ENCODE measurements around the gene AVPR2. TPM values are rescaled to one million over a fixed set of nuclear protein-coding genes. Genes with fewer than 3 reads are reported as not detected.

The AVPR2 gene
- total RNA-seq, 1 experiment from 2014 or later: 3.2 TPM

DNA sequence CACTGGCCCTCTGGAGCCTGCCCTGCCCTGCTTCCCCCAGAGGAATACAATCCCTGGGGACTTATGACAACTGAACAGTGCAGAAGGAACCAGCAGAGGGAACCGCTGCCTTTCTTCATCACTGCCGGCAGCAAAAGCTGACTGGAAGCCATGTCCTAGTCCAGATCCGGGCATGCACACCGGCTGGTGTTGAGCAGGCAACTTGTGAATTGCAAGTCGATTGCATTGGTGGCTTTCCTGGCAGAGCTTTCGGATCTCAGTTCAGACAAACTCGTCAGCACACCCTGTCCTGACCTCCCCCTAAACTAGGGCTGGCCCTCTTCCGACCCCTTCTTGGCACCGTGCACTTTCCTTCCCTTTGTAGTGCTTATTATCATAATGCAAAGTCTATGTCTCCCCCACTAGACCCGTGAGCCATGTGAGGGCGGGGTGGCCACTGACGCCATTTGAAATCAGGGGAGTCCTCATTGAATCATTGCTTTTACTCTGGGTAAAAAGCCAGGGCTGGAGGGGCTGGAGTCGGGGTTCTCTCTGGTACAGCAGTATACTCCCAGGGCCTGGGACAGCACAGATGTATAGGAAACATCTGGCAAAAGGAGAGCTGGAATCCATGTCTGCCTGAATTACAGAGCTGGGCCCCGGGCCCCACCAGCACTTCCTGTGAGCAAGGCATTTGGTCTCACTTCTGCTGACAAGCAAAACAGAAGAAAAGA lies 19.8 kb downstream of the AVPR2 start:
- H3K79me2 ChIP-seq (ENCODE audit: low read depth): no peaks in the 10 kb centered on the region
- CTCF ChIA-PET: no interaction called here
- H3K9me2 ChIP-seq (ENCODE audit: insufficient read depth): no peaks in the 10 kb centered on the region
- no peaks in the 10 kb centered on the region for H4K20me1 ChIP-seq (ENCODE audit: insufficient read depth)
- peaks cover 13% of the 10 kb centered on the region; the same call in 1 of the 2 replicates for H3K4me1 ChIP-seq (replicated peaks; ENCODE audit: insufficient read depth)
- DNase-seq: no peak
- no peaks in the 10 kb centered on the region for H3K36me3 ChIP-seq (ENCODE audit: low read depth)
- no peaks in the 10 kb centered on the region for H3K9me3 ChIP-seq (ENCODE audit: insufficient read depth, low read depth)
- POLR2A ChIA-PET (ENCODE audit: unreplicated experiment): no interaction called here
- no TSS peak for BruUV-seq (replicated peaks)
- H2AFZ ChIP-seq: no peak overlapping the region
- H3K4me2 ChIP-seq: no peak overlapping the region
- peaks cover 18% of the 10 kb centered on the region; the same call in 1 of the 2 replicates for H3F3A ChIP-seq (ENCODE audit: insufficient read depth, low read depth)
- TF ChIP-seq, protein P1, sequence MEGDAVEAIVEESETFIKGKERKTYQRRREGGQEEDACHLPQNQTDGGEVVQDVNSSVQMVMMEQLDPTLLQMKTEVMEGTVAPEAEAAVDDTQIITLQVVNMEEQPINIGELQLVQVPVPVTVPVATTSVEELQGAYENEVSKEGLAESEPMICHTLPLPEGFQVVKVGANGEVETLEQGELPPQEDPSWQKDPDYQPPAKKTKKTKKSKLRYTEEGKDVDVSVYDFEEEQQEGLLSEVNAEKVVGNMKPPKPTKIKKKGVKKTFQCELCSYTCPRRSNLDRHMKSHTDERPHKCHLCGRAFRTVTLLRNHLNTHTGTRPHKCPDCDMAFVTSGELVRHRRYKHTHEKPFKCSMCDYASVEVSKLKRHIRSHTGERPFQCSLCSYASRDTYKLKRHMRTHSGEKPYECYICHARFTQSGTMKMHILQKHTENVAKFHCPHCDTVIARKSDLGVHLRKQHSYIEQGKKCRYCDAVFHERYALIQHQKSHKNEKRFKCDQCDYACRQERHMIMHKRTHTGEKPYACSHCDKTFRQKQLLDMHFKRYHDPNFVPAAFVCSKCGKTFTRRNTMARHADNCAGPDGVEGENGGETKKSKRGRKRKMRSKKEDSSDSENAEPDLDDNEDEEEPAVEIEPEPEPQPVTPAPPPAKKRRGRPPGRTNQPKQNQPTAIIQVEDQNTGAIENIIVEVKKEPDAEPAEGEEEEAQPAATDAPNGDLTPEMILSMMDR (conservative IDR thresholded peaks at IDR 0.05): peak; percentile 32; the same call in 1 of the 2 replicates
- TF ChIP-seq EZH2 (IDR thresholded peaks at IDR 0.05; ENCODE audit: low read depth): no peak
- no peak overlapping the region for H3K27ac ChIP-seq
- H3K27me3 ChIP-seq (ENCODE audit: insufficient read depth, low read depth): no peaks in the 10 kb centered on the region
- no peak overlapping the region for H3K4me3 ChIP-seq
- intact Hi-C loops (cut with micrococcal nuclease; ENCODE audit: unreplicated experiment): loop anchor here (1.0 kb wide), 1 partner anchor 23 kb away; no protein-coding TSS in a partner anchor

DNA sequence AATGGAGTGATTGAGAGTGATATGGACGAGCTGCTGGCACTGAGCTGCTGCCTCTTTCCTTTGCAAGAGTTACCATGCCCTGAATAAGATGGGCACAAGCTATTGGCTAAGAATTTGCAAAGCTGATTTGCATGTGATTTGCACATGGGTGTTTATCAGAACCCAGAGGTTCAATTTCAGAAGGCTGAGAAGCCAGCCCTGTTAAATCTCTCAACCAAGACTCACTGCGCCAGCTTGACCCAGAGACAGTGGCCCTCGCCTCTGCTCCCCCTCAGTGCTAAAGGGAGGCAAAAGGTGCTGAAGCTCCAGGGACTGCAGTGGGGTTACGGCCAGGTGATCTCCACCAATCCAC lies 20.9 kb downstream of the AVPR2 start:
- intact Hi-C loops (cut with micrococcal nuclease; ENCODE audit: unreplicated experiment): no loop called here
- Histone ChIP-seq H3K27me3 (ENCODE audit: insufficient read depth, low read depth) (no peaks in the 10 kb centered on the region), H3K36me3 (ENCODE audit: low read depth) (no peaks in the 10 kb centered on the region), H3K9me3 (ENCODE audit: insufficient read depth, low read depth) (no peaks in the 10 kb centered on the region), H3K4me2 (peak overlapping the region; percentile 26; the same call in 1 of the 2 replicates), H3K4me1 (replicated peaks; ENCODE audit: insufficient read depth) (peaks cover 17% of the 10 kb centered on the region; the same call in 1 of the 2 replicates), H2AFZ (no peak overlapping the region), H3K4me3 (no peak overlapping the region), H3K27ac (no peak overlapping the region), H3F3A (ENCODE audit: insufficient read depth, low read depth) (peaks cover 18% of the 10 kb centered on the region; the same call in 1 of the 2 replicates), H3K9me2 (ENCODE audit: insufficient read depth) (no peaks in the 10 kb centered on the region), H3K79me2 (ENCODE audit: low read depth) (no peaks in the 10 kb centered on the region), H4K20me1 (ENCODE audit: insufficient read depth) (no peaks in the 10 kb centered on the region)
- ChIA-PET CTCF (interaction anchor here (0.6 kb wide), 1 partner anchor 170 kb away, joined by 6 read pairs; no protein-coding TSS in a partner anchor), POLR2A (ENCODE audit: unreplicated experiment) (interaction anchor here (0.5 kb wide), 1 partner anchor 8 kb away, joined by 7 read pairs; no protein-coding TSS in a partner anchor)
- DNase-seq: no peak
- BruUV-seq (replicated peaks): no TSS peak
- TF ChIP-seq EZH2 (IDR thresholded peaks at IDR 0.05; ENCODE audit: low read depth): no peak
- TF ChIP-seq, protein P1 (conservative IDR thresholded peaks at IDR 0.05): no peak

GRCh38 chrX:153925739-153926551 lies 21.5 kb downstream of the AVPR2 start, which contains the start of gene ARHGAP4:
Gene ARHGAP4 (minus strand): TSS chrX:153926264. CDS start chrX:153926202, 62 bp downstream.
- no peak within 1 kb of the TSS for H2AFZ ChIP-seq
- TF ChIP-seq EZH2 (IDR thresholded peaks at IDR 0.05; ENCODE audit: low read depth): no peak
- H3K36me3 ChIP-seq (ENCODE audit: low read depth): no peaks in the 10 kb centered on the region
- H3K79me2 ChIP-seq (ENCODE audit: low read depth): no peaks in the 10 kb centered on the region
- H3K27ac ChIP-seq: peak within 1 kb of the TSS; percentile 86
- peak within 1 kb of the TSS; percentile 98 for H3K4me2 ChIP-seq
- peaks cover 17% of the 10 kb centered on the region; the same call in 1 of the 2 replicates for H3K4me1 ChIP-seq (replicated peaks; ENCODE audit: insufficient read depth)
- intact Hi-C loops (cut with micrococcal nuclease; ENCODE audit: unreplicated experiment): no loop called here
- H3K4me3 ChIP-seq: peak within 1 kb of the TSS; percentile 86; the same call in 1 of the 2 replicates
- CTCF ChIA-PET: no interaction called here
- peaks cover 18% of the 10 kb centered on the region; the same call in 1 of the 2 replicates for H3F3A ChIP-seq (ENCODE audit: insufficient read depth, low read depth)
- BruUV-seq (replicated peaks): TSS peak; percentile 99
- no peaks in the 10 kb centered on the region for H3K27me3 ChIP-seq (ENCODE audit: insufficient read depth, low read depth)
- DNase-seq: peak in 1 of 2 experiments; percentile 40
- POLR2A ChIA-PET (ENCODE audit: unreplicated experiment): interaction anchor here (0.5 to 0.6 kb wide), 2 partner anchors 9 to 132 kb away, joined by 4 to 7 read pairs; no protein-coding TSS in a partner anchor
- no peaks in the 10 kb centered on the region for H3K9me2 ChIP-seq (ENCODE audit: insufficient read depth)
- H3K9me3 ChIP-seq (ENCODE audit: insufficient read depth, low read depth): no peaks in the 10 kb centered on the region
- no peaks in the 10 kb centered on the region for H4K20me1 ChIP-seq (ENCODE audit: insufficient read depth)

Measured in PC-9 (cell line).